ENCODE data around the gene CHN2.

DNA sequence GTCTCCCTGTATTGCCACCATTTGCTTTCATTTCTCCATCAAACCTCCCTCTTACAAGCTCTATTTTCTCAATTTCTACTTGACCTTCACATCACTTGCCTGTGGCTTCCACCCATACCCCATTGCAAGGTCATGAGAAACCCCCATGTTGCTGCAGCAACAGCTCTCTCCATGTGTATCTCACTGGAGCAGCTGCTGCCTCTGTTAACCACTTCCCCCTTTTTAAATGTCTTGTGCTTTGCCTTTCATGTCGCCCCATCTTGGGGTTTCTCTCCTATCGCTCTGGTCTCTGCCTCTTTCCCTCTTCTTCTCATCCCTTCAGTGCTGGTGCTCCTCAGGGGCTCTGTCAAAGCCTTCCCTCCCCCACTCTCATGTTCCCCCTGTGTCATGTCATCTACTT, 148.8 kb downstream of the CHN2 start:
- no peak for TF ChIP-seq EZH2 (IDR thresholded peaks at IDR 0.05)
- TF ChIP-seq, protein P1, sequence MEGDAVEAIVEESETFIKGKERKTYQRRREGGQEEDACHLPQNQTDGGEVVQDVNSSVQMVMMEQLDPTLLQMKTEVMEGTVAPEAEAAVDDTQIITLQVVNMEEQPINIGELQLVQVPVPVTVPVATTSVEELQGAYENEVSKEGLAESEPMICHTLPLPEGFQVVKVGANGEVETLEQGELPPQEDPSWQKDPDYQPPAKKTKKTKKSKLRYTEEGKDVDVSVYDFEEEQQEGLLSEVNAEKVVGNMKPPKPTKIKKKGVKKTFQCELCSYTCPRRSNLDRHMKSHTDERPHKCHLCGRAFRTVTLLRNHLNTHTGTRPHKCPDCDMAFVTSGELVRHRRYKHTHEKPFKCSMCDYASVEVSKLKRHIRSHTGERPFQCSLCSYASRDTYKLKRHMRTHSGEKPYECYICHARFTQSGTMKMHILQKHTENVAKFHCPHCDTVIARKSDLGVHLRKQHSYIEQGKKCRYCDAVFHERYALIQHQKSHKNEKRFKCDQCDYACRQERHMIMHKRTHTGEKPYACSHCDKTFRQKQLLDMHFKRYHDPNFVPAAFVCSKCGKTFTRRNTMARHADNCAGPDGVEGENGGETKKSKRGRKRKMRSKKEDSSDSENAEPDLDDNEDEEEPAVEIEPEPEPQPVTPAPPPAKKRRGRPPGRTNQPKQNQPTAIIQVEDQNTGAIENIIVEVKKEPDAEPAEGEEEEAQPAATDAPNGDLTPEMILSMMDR (IDR thresholded peaks at IDR 0.05): no peak
